ENCODE data around the gene PPAT.

- TF ChIP-seq POLR2AphosphoS5 (IDR thresholded peaks at IDR 0.05; ENCODE audit: low read depth, low read length) (no peak), CTCF (IDR thresholded peaks at IDR 0.05) (no peak), REST (IDR thresholded peaks at IDR 0.05; ENCODE audit: insufficient read depth in 1 of 2, low read depth in 2 of 2, low read length in 1 of 2) (no peak)
Measured at GRCh38 chr4:56434599-56435139, 746 bp downstream of the PPAT start.
